Cardiac fibroblast (primary cell): ENCODE measurements around the gene ITGAV.

ENCODE experiments used
- DNase-seq, 2 donors: peaks; one replicate each; pipeline versions ENCODE4 v3.0.0 to v3.0.0-alpha.2; 2010; ENCODE audit warnings: low read depth in 2 of 2
- H3K4me3 ChIP-seq, 2 donors: replicated peaks in 1 of 2; 1 replicate in 1 of 2; 2 replicates in 1 of 2; pipeline ENCODE4 v1.5.1; 2011; ENCODE audit warnings: low read depth in 2 of 2, low read length in 2 of 2, mild to moderate bottlenecking in 2 of 2, moderate library complexity in 1 of 2
- CTCF ChIP-seq: IDR thresholded peaks from one replicate; pipeline ENCODE4 v1.5.1; 2011; ENCODE audit warnings: low read depth, mild to moderate bottlenecking, low read length, inconsistent platforms

The ITGAV gene

GRCh38 chr2:186670831-186671230, 81.0 kb downstream of the ITGAV start:
- no peak overlapping the region for H3K4me3 ChIP-seq
- no peak for TF ChIP-seq CTCF
- no peak for DNase-seq

GRCh38 chr2:186675380-186675779, 85.5 kb downstream of the ITGAV start:
- DNase-seq: peak in 1 of 2 donors; percentile 53
- TF ChIP-seq CTCF: no peak

GRCh38 chr2:186683341-186683740, 93.5 kb downstream of the ITGAV start:
- no peak for TF ChIP-seq CTCF
- peak; percentile 43 to 62 for DNase-seq
- H3K4me3 ChIP-seq: no peak overlapping the region

More at GRCh38 chr2:186675380-186675779, 85.5 kb downstream of the ITGAV start:
- H3K4me3 ChIP-seq: no peak overlapping the region

- TF ChIP-seq CTCF: no peak
- no peak overlapping the region for H3K4me3 ChIP-seq
- DNase-seq: peak in 1 of 2 donors; percentile 30
Measured at GRCh38 chr2:186687807-186688211, 98.0 kb downstream of the ITGAV start.

- H3K4me3 ChIP-seq: no peak overlapping the region
- DNase-seq: no peak
- no peak for TF ChIP-seq CTCF
Measured at GRCh38 chr2:186688813-186689212, 99.0 kb downstream of the ITGAV start.

- peak; percentile 7 to 43 for DNase-seq
- no peak for TF ChIP-seq CTCF
- H3K4me3 ChIP-seq: no peak overlapping the region
Measured at GRCh38 chr2:186690786-186691185, 100.9 kb downstream of the ITGAV start.

GRCh38 chr2:186691231-186691630, 101.4 kb downstream of the ITGAV start:
- TF ChIP-seq CTCF: no peak

More at GRCh38 chr2:186691231-186691630, 101.4 kb downstream of the ITGAV start:
- no peak for DNase-seq
- H3K4me3 ChIP-seq: no peak overlapping the region
